Raji (cell line): Measurements from ENCODE around the gene MT1H.

ENCODE experiments used
- POLR2A ChIP-seq: IDR thresholded peaks from 2 replicates; pipeline ENCODE4 v1.6.1; 2011; ENCODE audit warnings: low read depth, low read length, control low read depth; ENCODE audit not compliant: insufficient read depth

MT1H gene

DNA sequence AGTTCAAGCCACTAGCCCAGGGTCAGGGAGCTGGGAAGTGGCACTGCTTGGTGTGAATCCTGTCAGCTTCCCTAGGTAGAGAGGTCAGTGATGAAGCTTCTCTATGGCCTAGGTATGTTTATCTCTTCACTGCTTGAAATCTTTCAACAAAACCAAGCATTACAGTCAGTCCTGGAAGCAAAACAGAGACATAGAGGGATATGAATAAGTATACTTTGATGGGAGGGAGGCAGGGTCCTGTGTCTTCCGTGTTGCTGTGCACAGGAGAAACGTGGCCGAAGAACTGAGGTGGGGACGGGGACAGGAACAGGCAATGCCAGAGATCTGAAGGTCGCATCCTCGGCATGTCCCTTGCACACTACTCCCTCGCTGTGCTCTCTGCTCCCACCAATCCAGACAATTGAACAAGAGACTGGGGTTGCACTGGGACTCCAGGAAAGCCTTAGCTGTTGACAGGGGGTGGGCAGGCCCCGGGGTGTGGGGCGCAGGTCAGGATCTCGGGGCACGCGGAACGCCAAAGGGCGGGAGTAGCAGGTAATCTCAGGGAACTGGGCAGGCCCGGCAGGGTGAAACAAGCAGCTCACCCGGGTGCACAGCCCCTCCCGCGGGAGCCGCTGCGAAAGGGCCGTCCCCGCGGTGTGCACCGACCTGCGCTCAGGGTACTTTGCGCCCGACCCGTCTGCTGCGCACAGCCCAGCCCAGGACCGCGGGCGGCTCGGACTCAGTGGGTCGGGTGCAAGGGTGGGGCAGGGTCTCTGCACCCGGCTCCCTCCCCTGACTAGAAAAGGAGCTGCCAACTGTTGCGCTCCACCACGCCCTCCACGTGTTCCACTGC lies at the start of gene MT1H:
Gene MT1H, plus strand, starts transcription at position 810 of the 835 bp plus-strand sequence. CDS start 71 bp downstream, outside the sequence.
- no peak for TF ChIP-seq POLR2A

- TF ChIP-seq POLR2A: no peak
Measured at GRCh38 chr16:56620339-56620897, 49.2 kb upstream of the MT1H start.

DNA sequence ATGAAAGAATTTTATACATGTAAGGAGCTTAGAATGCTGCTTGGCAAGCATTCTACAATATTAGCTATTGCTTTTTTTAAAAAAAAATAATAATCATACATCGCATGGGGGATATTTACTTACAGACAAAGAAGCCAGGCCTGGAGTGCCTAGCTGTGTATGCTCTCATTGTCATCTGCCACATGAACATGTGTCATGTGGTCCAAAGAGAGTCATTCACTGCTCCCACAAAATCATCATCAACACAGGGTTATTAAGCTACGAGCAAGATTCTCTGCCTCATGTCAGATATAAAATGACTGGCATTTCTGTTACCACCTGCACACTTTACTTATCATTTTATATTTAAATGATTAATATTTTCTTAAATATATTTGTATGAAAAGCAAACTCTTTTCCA lies 46.0 kb upstream of the MT1H start:
- no peak for TF ChIP-seq POLR2A

- no peak for TF ChIP-seq POLR2A
Measured at GRCh38 chr16:56625140-56625942, 44.3 kb upstream of the MT1H start, which contains the start of gene MT1E. TSS of gene MT1E (plus strand) at chr16:56625781. CDS start at chr16:56625852, 71 bp downstream.

- no peak for TF ChIP-seq POLR2A
Measured at GRCh38 chr16:56625943-56626654, 43.5 kb upstream of the MT1H start.

GRCh38 chr16:56626685-56627084 lies 42.9 kb upstream of the MT1H start:
- no peak for TF ChIP-seq POLR2A

GRCh38 chr16:56628486-56629350 lies 40.9 kb upstream of the MT1H start:
- TF ChIP-seq POLR2A: no peak

DNA sequence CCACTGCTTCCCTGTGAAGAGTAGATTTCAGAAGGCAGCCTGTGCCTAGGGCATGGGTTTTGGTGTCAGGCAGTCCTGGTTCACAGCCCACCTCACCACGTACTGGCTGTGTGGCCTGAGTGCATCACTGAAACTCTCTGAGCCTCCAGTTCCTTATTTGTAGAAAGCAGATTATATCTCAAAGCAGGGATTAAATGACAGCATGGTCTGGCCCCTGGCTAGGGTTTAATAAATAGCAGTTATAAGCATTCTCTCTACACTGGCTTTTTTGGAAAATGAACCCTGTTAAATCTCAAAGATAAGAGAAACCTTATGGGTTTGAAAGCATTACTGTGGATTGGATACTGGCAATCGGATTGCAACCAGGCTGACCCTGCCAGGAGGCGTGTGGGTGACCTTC lies 40.1 kb upstream of the MT1H start:
- TF ChIP-seq POLR2A: no peak

DNA sequence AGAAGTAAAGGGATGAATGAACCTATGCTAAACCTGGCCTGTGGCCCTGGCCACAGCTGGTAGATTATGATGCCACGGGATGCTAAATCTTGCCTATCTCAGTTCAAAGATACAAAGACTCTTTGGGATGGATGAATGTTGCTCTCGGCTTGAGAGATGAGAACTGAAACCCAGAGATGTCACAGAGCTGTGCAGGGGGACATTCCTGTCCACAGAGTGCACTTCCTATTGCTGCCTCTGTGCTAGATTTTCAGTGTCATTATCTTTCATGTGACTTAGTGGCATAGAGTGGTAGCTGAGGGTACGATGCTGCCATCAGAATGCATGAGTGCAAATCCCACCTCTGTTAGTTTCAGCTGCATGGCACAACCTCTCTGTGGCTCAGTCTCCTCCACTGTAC lies 39.5 kb upstream of the MT1H start:
- TF ChIP-seq POLR2A: no peak

DNA sequence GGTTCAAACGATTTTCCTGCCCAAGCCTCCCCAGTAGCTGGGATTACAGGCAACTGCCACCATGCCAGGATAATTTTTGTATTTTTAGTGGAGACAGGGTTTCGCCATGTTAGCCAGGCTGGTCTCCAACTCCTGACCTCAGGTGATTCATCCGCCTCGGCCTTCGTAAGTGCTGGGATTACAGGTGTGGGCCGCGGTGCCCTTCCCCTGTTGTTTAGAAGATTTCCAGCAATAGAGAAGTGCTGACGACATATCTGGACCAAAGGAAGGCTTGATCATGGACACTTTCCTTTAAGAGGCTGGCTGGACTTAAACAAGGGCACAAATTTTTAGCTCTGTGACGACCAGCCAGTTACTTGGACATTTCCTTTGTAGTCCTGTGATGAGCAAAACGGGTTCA lies 38.4 kb upstream of the MT1H start:
- no peak for TF ChIP-seq POLR2A

DNA sequence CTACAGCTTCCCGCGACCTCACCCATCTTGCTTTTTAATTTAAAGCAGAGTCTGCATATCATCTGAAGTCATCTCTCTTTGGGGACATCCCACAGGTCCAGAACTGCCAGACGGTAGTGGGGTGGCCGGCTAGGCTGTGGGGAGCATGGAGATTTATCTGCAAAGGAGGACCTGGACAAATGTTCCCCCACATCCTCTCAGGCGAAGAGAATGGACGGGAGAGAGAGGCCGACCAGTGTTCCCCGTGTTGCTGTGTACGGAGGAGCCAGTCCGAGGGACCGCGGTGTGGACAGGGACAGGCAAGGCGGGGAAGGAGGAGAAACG lies 37.8 kb upstream of the MT1H start:
- TF ChIP-seq POLR2A: no peak

DNA sequence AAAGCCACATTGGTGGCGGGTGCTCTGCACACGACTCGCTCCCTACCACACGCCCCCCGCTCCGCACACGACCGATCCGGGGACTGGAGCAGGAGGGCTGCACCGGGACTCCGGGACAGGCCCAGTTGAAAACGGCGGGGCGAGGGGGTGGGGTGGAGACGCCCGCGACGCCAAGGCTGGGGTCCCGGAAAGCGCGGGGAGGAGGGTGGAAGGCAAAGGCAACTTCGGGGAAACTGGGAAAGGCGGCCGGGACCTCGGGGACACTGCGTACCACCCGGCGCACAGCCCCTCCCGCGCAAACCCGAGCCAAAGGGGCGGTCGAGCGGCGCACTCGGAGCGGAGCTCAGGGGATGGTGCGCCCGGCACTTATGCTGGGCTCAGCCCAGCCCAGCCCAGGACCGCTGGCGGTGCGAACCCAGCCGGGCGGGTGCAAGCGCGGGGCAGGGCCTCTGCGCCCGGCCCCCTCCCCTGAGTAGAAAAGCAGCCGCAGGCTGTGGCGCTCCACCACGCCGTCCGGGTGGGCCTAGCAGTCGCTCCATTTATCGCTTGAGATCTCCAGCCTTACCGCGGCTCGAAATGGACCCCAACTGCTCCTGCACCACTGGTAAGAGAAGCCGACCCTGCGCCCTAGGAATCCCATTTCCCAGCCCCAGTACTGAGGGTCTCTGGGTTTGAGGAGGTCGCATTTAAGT lies 37.3 kb upstream of the MT1H start, which contains the start of gene MT1M:
Gene MT1M, plus strand, starts transcription at position 504 of the 692 bp plus-strand sequence. Its CDS starts 73 bp downstream, at position 577.
- TF ChIP-seq POLR2A: no peak

DNA sequence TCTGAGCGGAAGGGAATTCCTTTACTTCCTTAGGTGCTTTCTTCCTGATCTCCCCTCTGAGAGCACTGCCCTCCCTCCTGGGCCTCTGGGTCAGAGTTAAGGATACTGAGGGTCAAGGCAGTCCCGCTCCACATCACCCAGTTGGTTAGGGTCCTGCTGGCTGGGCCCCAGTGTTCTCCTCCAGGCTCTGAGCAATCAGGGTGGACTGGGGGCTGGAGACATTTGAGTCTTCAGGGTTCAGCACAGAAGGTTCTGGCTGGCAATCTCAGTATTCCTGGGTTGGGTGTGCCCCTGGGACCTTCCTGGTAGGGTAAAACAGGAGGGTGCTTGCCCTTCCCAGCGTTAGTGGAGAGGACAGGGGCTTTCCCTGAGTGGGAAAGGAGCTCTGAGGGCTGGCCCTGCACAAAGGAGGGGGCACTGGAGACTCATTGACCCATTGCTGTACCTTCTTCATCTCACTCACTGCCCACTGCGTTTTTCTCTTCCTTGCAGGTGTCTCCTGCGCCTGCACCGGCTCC lies 36.7 kb upstream of the MT1H start:
- no peak for TF ChIP-seq POLR2A
